ENCODE data around the gene ABLIM2. TPM values are rescaled to one million over a fixed set of nuclear protein-coding genes. Genes with fewer than 3 reads are reported as not detected.

The ABLIM2 gene
- total RNA-seq, 1 donor from 2014 or later = 3.5 TPM

GRCh38 chr4:8079031-8079885, 79.4 kb downstream of the ABLIM2 start:
- Mint-ChIP-seq H3K27ac (no peak overlapping the region), H3K9me3 (no peaks in the 10 kb centered on the region), H3K27me3 (ENCODE audit: low read depth) (peaks cover 22% of the 10 kb centered on the region), H3K4me1 (peaks cover 9% of the 10 kb centered on the region), H3K36me3 (no peaks in the 10 kb centered on the region), H3K4me3 (no peak overlapping the region)
- TF ChIP-seq CTCF (IDR thresholded peaks at IDR 0.05; ENCODE audit: unreplicated experiment) = no peak
- no peak for DNase-seq (ENCODE audit: low spot score in 2 of 2, unreplicated experiment in 2 of 2)

GRCh38 chr4:8078610-8079015, 80.0 kb downstream of the ABLIM2 start:
- DNase-seq (ENCODE audit: low spot score in 2 of 2, unreplicated experiment in 2 of 2) = no peak
- Mint-ChIP-seq H3K4me1 (peaks cover 9% of the 10 kb centered on the region), H3K27me3 (ENCODE audit: low read depth) (peaks cover 22% of the 10 kb centered on the region), H3K9me3 (no peaks in the 10 kb centered on the region), H3K27ac (no peak overlapping the region), H3K36me3 (no peaks in the 10 kb centered on the region), H3K4me3 (no peak overlapping the region)
- no peak for TF ChIP-seq CTCF (IDR thresholded peaks at IDR 0.05; ENCODE audit: unreplicated experiment)

GRCh38 chr4:8078109-8078494, 80.5 kb downstream of the ABLIM2 start:
- Mint-ChIP-seq H3K4me1 (peaks cover 9% of the 10 kb centered on the region), H3K27me3 (ENCODE audit: low read depth) (peaks cover 25% of the 10 kb centered on the region), H3K9me3 (no peaks in the 10 kb centered on the region), H3K27ac (no peak overlapping the region), H3K36me3 (no peaks in the 10 kb centered on the region), H3K4me3 (no peak overlapping the region)
- DNase-seq (ENCODE audit: low spot score in 2 of 2, unreplicated experiment in 2 of 2) = no peak
- no peak for TF ChIP-seq CTCF (IDR thresholded peaks at IDR 0.05; ENCODE audit: unreplicated experiment)

- Mint-ChIP-seq H3K27ac (no peak overlapping the region), H3K27me3 (ENCODE audit: low read depth) (peaks cover 31% of the 10 kb centered on the region), H3K4me3 (no peak overlapping the region), H3K36me3 (no peaks in the 10 kb centered on the region), H3K9me3 (no peaks in the 10 kb centered on the region), H3K4me1 (peaks cover 9% of the 10 kb centered on the region)
- no peak for TF ChIP-seq CTCF (IDR thresholded peaks at IDR 0.05; ENCODE audit: unreplicated experiment)
- no peak for DNase-seq (ENCODE audit: low spot score in 2 of 2, unreplicated experiment in 2 of 2)
Measured at GRCh38 chr4:8077181-8078108, 81.2 kb downstream of the ABLIM2 start.

GRCh38 chr4:8076023-8076422, 82.6 kb downstream of the ABLIM2 start:
- no peak for TF ChIP-seq CTCF (IDR thresholded peaks at IDR 0.05; ENCODE audit: unreplicated experiment)
- no peaks in the 10 kb centered on the region for H3K36me3 Mint-ChIP-seq
- no peak for DNase-seq (ENCODE audit: low spot score in 2 of 2, unreplicated experiment in 2 of 2)
- no peak overlapping the region for H3K4me3 Mint-ChIP-seq
- no peak overlapping the region for H3K27ac Mint-ChIP-seq
- peaks cover 26% of the 10 kb centered on the region for H3K27me3 Mint-ChIP-seq (ENCODE audit: low read depth)
- no peaks in the 10 kb centered on the region for H3K9me3 Mint-ChIP-seq
- peaks cover 11% of the 10 kb centered on the region for H3K4me1 Mint-ChIP-seq

Measured in mesothelial cell of epicardium (in vitro differentiated cells).